ENCODE results near the gene ATP6V1C2.

Gene ATP6V1C2

GRCh38 chr2:10709290-10709939 lies 12.0 kb upstream of the ATP6V1C2 start:
- Histone ChIP-seq H3K9me3 (ENCODE audit: insufficient read depth, low read depth, low read length) (no peaks in the 10 kb centered on the region), H3K4me1 (ENCODE audit: insufficient read depth, low read length, poor library complexity, severe bottlenecking) (no peaks in the 10 kb centered on the region), H3K4me2 (ENCODE audit: low read depth, low read length, poor library complexity, severe bottlenecking) (no peak overlapping the region), H3K9ac (ENCODE audit: low read depth, low read length, poor library complexity, severe bottlenecking) (no peak overlapping the region), H3K36me3 (ENCODE audit: insufficient read depth, low read length) (no peaks in the 10 kb centered on the region), H3F3A (ENCODE audit: low read depth) (no peaks in the 10 kb centered on the region), H3K27me3 (ENCODE audit: insufficient read depth, low read length, poor library complexity, severe bottlenecking) (no peaks in the 10 kb centered on the region), H3K9me2 (replicated peaks; ENCODE audit: low read depth, low read length) (no peaks in the 10 kb centered on the region), H2AFZ (ENCODE audit: low read length) (no peak overlapping the region), H4K20me1 (ENCODE audit: insufficient read depth, low read length, poor library complexity, severe bottlenecking) (no peaks in the 10 kb centered on the region), H3K4me3 (ENCODE audit: low read length, poor library complexity, severe bottlenecking) (no peak overlapping the region), H3K79me2 (ENCODE audit: insufficient read depth, low read length) (no peaks in the 10 kb centered on the region)
- no peak for TF ChIP-seq EZH2phosphoT487 (IDR thresholded peaks at IDR 0.05; ENCODE audit: borderline replicate concordance)
- TF ChIP-seq, protein P1, sequence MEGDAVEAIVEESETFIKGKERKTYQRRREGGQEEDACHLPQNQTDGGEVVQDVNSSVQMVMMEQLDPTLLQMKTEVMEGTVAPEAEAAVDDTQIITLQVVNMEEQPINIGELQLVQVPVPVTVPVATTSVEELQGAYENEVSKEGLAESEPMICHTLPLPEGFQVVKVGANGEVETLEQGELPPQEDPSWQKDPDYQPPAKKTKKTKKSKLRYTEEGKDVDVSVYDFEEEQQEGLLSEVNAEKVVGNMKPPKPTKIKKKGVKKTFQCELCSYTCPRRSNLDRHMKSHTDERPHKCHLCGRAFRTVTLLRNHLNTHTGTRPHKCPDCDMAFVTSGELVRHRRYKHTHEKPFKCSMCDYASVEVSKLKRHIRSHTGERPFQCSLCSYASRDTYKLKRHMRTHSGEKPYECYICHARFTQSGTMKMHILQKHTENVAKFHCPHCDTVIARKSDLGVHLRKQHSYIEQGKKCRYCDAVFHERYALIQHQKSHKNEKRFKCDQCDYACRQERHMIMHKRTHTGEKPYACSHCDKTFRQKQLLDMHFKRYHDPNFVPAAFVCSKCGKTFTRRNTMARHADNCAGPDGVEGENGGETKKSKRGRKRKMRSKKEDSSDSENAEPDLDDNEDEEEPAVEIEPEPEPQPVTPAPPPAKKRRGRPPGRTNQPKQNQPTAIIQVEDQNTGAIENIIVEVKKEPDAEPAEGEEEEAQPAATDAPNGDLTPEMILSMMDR (conservative IDR thresholded peaks at IDR 0.05; ENCODE audit: low read length), result peak; percentile 31

- Histone ChIP-seq H3K4me2 (ENCODE audit: low read depth, low read length, poor library complexity, severe bottlenecking) (no peak overlapping the region), H3K36me3 (ENCODE audit: insufficient read depth, low read length) (no peaks in the 10 kb centered on the region), H3K9me3 (ENCODE audit: insufficient read depth, low read depth, low read length) (no peaks in the 10 kb centered on the region), H3K9ac (ENCODE audit: low read depth, low read length, poor library complexity, severe bottlenecking) (no peak overlapping the region), H3K27me3 (ENCODE audit: insufficient read depth, low read length, poor library complexity, severe bottlenecking) (no peaks in the 10 kb centered on the region), H3K4me1 (ENCODE audit: insufficient read depth, low read length, poor library complexity, severe bottlenecking) (no peaks in the 10 kb centered on the region), H3K79me2 (ENCODE audit: insufficient read depth, low read length) (no peaks in the 10 kb centered on the region), H3K9me2 (replicated peaks; ENCODE audit: low read depth, low read length) (no peaks in the 10 kb centered on the region), H4K20me1 (ENCODE audit: insufficient read depth, low read length, poor library complexity, severe bottlenecking) (no peaks in the 10 kb centered on the region), H2AFZ (ENCODE audit: low read length) (peak overlapping the region; percentile 68), H3F3A (ENCODE audit: low read depth) (no peaks in the 10 kb centered on the region), H3K4me3 (ENCODE audit: low read length, poor library complexity, severe bottlenecking) (no peak overlapping the region)
- TF ChIP-seq, protein P1 (conservative IDR thresholded peaks at IDR 0.05; ENCODE audit: low read length), result no peak
- no peak for TF ChIP-seq EZH2phosphoT487 (IDR thresholded peaks at IDR 0.05; ENCODE audit: borderline replicate concordance)
Measured at GRCh38 chr2:10712185-10712809, 9.1 kb upstream of the ATP6V1C2 start.

DNA sequence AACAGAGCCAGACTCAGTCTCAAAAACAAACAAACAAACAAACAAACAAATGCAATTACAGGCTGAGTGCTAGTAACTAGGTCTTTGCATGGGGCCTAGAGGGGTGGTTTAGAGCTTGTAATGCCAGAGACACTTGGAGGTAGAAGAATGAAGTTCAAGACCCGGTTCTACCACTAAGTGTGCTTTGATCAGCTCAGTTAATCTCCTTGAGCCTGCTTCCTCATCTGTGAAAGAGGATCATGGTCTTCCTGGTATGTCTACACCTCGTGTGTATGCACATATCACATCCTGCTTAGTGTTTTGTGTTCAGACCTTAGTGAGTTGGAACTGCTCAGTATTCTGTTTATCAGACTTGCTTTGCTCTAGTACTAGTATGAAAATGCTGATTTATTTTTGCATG lies 4.8 kb upstream of the ATP6V1C2 start:
- Histone ChIP-seq H3K9me2 (replicated peaks; ENCODE audit: low read depth, low read length) (no peaks in the 10 kb centered on the region), H3K79me2 (ENCODE audit: insufficient read depth, low read length) (no peaks in the 10 kb centered on the region), H4K20me1 (ENCODE audit: insufficient read depth, low read length, poor library complexity, severe bottlenecking) (no peaks in the 10 kb centered on the region), H3F3A (ENCODE audit: low read depth) (no peaks in the 10 kb centered on the region), H3K4me2 (ENCODE audit: low read depth, low read length, poor library complexity, severe bottlenecking) (no peak overlapping the region), H3K9ac (ENCODE audit: low read depth, low read length, poor library complexity, severe bottlenecking) (no peak overlapping the region), H3K27me3 (ENCODE audit: insufficient read depth, low read length, poor library complexity, severe bottlenecking) (no peaks in the 10 kb centered on the region), H3K9me3 (ENCODE audit: insufficient read depth, low read depth, low read length) (no peaks in the 10 kb centered on the region), H3K36me3 (ENCODE audit: insufficient read depth, low read length) (no peaks in the 10 kb centered on the region), H3K4me1 (ENCODE audit: insufficient read depth, low read length, poor library complexity, severe bottlenecking) (no peaks in the 10 kb centered on the region), H3K4me3 (ENCODE audit: low read length, poor library complexity, severe bottlenecking) (no peak overlapping the region), H2AFZ (ENCODE audit: low read length) (peak overlapping the region; percentile 39)
- TF ChIP-seq EZH2phosphoT487 (IDR thresholded peaks at IDR 0.05; ENCODE audit: borderline replicate concordance), result no peak
- TF ChIP-seq, protein P1 (conservative IDR thresholded peaks at IDR 0.05; ENCODE audit: low read length), result no peak
